ENCODE results near the gene CPLANE2.

CPLANE2 gene

DNA sequence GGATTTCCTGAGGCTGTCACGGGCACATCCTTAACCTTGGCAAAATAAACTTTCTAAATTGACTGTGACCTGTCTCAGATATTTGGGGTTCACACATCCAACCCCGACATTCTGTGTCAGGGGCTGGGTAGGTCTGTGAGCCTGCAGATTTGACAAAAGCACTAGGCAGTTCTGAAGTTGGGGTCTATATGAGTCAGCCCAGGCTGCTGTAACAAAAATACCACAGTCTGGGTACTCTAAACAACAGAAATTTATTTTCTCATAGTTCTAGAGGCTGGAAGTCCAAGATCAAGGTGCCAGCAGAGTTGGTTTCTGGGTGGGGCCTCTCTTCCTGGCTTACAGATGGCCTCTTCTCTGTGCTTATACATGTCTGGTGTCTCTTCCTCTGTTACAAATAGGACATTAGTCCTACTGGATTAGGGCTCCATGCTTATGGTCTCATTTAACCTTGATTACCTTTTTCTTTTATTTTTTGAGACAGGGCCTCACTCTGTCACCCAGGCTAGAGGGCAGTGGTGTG is 3.0 kb upstream of the CPLANE2 start:
- TF ChIP-seq, protein P1, sequence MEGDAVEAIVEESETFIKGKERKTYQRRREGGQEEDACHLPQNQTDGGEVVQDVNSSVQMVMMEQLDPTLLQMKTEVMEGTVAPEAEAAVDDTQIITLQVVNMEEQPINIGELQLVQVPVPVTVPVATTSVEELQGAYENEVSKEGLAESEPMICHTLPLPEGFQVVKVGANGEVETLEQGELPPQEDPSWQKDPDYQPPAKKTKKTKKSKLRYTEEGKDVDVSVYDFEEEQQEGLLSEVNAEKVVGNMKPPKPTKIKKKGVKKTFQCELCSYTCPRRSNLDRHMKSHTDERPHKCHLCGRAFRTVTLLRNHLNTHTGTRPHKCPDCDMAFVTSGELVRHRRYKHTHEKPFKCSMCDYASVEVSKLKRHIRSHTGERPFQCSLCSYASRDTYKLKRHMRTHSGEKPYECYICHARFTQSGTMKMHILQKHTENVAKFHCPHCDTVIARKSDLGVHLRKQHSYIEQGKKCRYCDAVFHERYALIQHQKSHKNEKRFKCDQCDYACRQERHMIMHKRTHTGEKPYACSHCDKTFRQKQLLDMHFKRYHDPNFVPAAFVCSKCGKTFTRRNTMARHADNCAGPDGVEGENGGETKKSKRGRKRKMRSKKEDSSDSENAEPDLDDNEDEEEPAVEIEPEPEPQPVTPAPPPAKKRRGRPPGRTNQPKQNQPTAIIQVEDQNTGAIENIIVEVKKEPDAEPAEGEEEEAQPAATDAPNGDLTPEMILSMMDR (IDR thresholded peaks at IDR 0.05; ENCODE audit: low read depth, low read length, missing control alignments) = no peak
- DNase-seq (ENCODE audit: low read depth) = no peak
- in situ Hi-C loops (cut with HindIII; ENCODE audit: low sequenced_read_pairs) = no loop called here
- H3K4me3 ChIP-seq (ENCODE audit: low read depth, low read length) = no peak overlapping the region

DNA sequence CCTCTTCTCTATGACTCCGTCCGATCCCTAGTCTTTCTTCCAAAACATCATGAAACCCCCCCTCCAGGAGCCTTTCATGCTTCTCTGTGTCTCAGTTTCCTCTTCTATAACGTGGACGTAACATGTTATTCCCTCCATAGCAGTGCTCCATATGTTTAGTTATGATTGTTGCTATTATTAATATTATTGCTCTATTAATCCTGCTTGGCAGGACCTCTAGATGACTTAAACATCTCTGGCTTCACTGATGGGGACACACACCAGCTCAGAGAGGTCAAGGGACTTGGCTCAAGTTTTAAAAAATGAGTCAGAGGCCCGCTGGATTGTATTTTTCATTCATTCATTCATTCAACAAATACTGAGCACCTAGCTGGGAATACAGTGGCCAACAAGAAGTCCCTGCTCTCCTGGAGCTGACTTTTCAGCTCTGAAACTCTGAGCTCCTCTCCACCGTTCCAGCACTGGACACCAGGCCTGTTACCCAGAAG is 404 bp upstream of the CPLANE2 start:
- no peak for DNase-seq (ENCODE audit: low read depth)
- in situ Hi-C loops (cut with HindIII; ENCODE audit: low sequenced_read_pairs) = no loop called here
- peak overlapping the region; percentile 64 for H3K4me3 ChIP-seq (ENCODE audit: low read depth, low read length)
- TF ChIP-seq, protein P1 (IDR thresholded peaks at IDR 0.05; ENCODE audit: low read depth, low read length, missing control alignments) = no peak

DNA sequence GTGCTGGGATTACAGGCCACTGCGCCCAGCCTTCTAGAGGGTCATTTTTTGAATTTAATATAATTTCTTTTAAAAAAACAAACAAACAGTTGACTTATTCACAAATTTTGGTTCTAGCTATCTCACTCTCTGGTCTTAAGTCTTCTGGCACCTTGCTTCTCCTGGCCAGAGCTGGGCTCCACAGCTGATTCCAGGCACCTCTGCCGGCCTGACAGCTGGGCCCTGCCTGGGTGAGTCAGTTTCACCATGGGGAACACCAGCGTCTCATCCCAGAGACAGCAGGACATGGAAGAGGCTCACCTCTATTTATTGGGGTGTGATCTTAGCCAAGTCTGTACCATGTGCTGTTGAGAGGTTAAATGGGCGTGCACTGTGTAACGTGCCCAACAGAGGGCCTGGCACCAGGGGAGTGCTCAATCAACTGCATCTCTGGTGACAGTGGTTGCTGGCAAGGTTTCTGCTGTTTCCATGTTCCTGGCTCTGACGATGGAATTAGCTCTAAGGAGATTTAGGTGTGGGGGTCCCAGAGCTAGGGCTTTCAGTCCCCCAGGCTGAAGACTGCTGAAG is 956 bp downstream of the CPLANE2 start:
- TF ChIP-seq, protein P1 (IDR thresholded peaks at IDR 0.05; ENCODE audit: low read depth, low read length, missing control alignments) = no peak
- H3K4me3 ChIP-seq (ENCODE audit: low read depth, low read length) = peak overlapping the region; percentile 64
- DNase-seq (ENCODE audit: low read depth) = no peak
- in situ Hi-C loops (cut with HindIII; ENCODE audit: low sequenced_read_pairs) = no loop called here

DNA sequence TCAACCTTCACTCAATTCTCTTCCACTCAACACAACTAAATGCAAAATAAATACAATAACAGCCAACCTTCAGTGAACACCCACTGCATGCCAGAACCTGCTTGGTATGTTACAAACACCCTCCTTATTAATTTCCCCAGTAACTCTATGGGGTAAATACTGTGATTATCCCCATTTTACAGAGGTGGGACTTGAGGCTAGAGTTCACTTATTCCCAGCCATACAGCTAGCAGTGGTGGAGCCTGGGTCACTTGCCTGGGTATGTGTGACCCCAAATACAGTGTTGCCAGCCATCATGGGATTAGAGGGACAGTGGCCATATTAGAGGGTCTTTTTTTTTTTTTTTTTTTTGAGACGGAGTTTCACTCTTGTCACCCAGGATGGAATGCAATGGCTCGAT is 1.6 kb downstream of the CPLANE2 start:
- H3K4me3 ChIP-seq (ENCODE audit: low read depth, low read length) = no peak overlapping the region
- no peak for DNase-seq (ENCODE audit: low read depth)
- TF ChIP-seq, protein P1 (IDR thresholded peaks at IDR 0.05; ENCODE audit: low read depth, low read length, missing control alignments) = no peak
- in situ Hi-C loops (cut with HindIII; ENCODE audit: low sequenced_read_pairs) = no loop called here

DNA sequence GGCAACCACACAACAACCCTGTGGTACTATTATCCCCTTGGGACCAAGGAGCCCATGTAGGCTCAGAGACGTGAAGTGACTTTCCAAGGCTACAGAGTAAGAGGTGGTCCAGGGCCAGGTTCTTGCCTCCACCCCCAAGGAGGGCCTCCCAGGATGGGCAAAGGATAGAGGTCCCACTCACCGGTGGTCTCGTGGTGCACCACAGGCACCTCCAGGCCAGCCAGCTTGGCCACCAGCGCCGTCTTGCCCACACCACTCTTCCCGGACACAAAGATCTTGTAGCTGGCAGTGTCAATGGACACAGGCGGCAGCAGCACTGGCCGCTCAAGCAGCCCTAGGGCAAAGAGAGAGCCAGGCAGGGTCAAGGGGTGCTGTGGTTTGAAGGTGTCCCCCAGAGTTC is 3.6 kb downstream of the CPLANE2 start:
- in situ Hi-C loops (cut with HindIII; ENCODE audit: low sequenced_read_pairs) = no loop called here
- H3K4me3 ChIP-seq (ENCODE audit: low read depth, low read length) = no peak overlapping the region
- DNase-seq (ENCODE audit: low read depth) = no peak
- TF ChIP-seq, protein P1 (IDR thresholded peaks at IDR 0.05; ENCODE audit: low read depth, low read length, missing control alignments) = no peak

DNA sequence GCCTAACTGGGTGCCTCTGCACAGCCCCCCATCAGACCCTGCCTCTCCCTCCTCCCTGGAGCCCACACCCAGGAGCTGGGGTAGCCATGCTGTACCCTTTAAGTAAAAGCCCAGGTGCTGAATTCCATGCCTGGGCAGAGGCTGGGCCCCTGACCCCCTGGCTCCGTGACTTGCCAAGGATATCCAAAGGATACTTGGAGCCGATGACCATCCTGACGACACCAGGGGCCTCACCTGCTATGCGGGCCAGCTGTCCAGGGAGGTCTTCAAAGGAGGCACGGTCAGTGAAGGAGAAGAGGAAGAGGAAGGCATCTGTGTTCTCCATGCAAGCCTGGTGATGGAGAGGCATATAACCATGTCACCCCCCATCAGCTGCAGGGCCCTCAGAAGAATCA is 4.7 kb downstream of the CPLANE2 start:
- TF ChIP-seq, protein P1 (IDR thresholded peaks at IDR 0.05; ENCODE audit: low read depth, low read length, missing control alignments) = no peak
- H3K4me3 ChIP-seq (ENCODE audit: low read depth, low read length) = no peak overlapping the region
- in situ Hi-C loops (cut with HindIII; ENCODE audit: low sequenced_read_pairs) = no loop called here
- DNase-seq (ENCODE audit: low read depth) = no peak
